GM23338 (cell line): ENCODE measurements around the gene SETDB2.

ENCODE experiments used
- CREB1 ChIP-seq: fragments of 250-450 bp; sonication (Bioruptor Pico); IDR thresholded peaks from 2 replicates; pipeline ENCODE4 v1.5.0; 2020; ENCODE audit warnings: low read depth, mild to moderate bottlenecking, moderate library complexity
- CTCF ChIP-seq, 2 experiments: fragments of 200-600 bp in 1 of 2; sonication (generic) in 1 of 2; conservative IDR thresholded peaks; 2 replicates each; pipeline versions ENCODE4 v1.5.1 to v1.6.1; 2016 to 2017; ENCODE audit warnings: antibody characterized with exemption in 2 of 2, low read depth in 2 of 2, mild to moderate bottlenecking in 2 of 2, moderate library complexity in 1 of 2
- EZH2 ChIP-seq: fragments of 200-600 bp; sonication (generic); IDR thresholded peaks from one replicate; pipeline ENCODE4 v1.8.0; 2017; ENCODE audit warnings: antibody characterized with exemption, mild to moderate bottlenecking, low read depth; ENCODE audit not compliant: unreplicated experiment
- EZH2phosphoT487 ChIP-seq: fragments of 200-600 bp; sonication (generic); IDR thresholded peaks from one replicate; pipeline ENCODE4 v1.8.1; 2018; ENCODE audit warnings: antibody characterized with exemption; ENCODE audit not compliant: unreplicated experiment
- JUNB ChIP-seq: IDR thresholded peaks from one replicate; pipeline ENCODE4 v1.6.1; 2016; ENCODE audit warnings: antibody characterized with exemption; ENCODE audit not compliant: unreplicated experiment
- NANOG ChIP-seq: IDR thresholded peaks from 2 replicates; pipeline ENCODE4 v1.6.1; 2016; ENCODE audit warnings: antibody characterized with exemption, borderline replicate concordance
- POLR2AphosphoS5 ChIP-seq: IDR thresholded peaks from 2 replicates; pipeline ENCODE4 v1.6.1; 2016; ENCODE audit warnings: antibody characterized with exemption, low read depth
- REST ChIP-seq: IDR thresholded peaks from one replicate; pipeline ENCODE4 v1.6.1; 2018; ENCODE audit warnings: antibody characterized with exemption; ENCODE audit not compliant: unreplicated experiment
- STAT1 ChIP-seq: IDR thresholded peaks from one replicate; pipeline ENCODE4 v1.6.1; 2016; ENCODE audit warnings: antibody characterized with exemption; ENCODE audit not compliant: unreplicated experiment
- ZNF114 ChIP-seq: fragments of 250-450 bp; sonication (Bioruptor Pico); IDR thresholded peaks from 2 replicates; pipeline ENCODE4 v1.5.0; 2020; ENCODE audit warnings: mild to moderate bottlenecking, moderate library complexity
- TF ChIP-seq, protein P1 (sequence below): IDR thresholded peaks from 2 replicates; pipeline ENCODE4 v1.6.1; 2016; ENCODE audit warnings: antibody characterized with exemption
- TF ChIP-seq, protein P2 (sequence below): fragments of 250-450 bp; sonication (Bioruptor Pico); IDR thresholded peaks from 2 replicates; pipeline ENCODE4 v1.5.0; 2020; ENCODE audit warnings: mild to moderate bottlenecking, moderate library complexity

GRCh38 chr13:49428041-49428763 lies 15.9 kb upstream of the SETDB2 start:
- TF ChIP-seq CTCF (conservative IDR thresholded peaks at IDR 0.05; ENCODE audit: low read depth in 2 of 2) = no peak
- no peak for TF ChIP-seq EZH2
- no peak for TF ChIP-seq EZH2phosphoT487
- TF ChIP-seq CREB1 (CRISPR knock-in tag) = no peak
- TF ChIP-seq POLR2AphosphoS5 = no peak
- no peak for TF ChIP-seq REST
- TF ChIP-seq NANOG = no peak
- TF ChIP-seq, protein P1, sequence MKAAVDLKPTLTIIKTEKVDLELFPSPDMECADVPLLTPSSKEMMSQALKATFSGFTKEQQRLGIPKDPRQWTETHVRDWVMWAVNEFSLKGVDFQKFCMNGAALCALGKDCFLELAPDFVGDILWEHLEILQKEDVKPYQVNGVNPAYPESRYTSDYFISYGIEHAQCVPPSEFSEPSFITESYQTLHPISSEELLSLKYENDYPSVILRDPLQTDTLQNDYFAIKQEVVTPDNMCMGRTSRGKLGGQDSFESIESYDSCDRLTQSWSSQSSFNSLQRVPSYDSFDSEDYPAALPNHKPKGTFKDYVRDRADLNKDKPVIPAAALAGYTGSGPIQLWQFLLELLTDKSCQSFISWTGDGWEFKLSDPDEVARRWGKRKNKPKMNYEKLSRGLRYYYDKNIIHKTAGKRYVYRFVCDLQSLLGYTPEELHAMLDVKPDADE = no peak
- no peak for TF ChIP-seq ZNF114 (CRISPR knock-in tag)
- TF ChIP-seq, protein P2, sequence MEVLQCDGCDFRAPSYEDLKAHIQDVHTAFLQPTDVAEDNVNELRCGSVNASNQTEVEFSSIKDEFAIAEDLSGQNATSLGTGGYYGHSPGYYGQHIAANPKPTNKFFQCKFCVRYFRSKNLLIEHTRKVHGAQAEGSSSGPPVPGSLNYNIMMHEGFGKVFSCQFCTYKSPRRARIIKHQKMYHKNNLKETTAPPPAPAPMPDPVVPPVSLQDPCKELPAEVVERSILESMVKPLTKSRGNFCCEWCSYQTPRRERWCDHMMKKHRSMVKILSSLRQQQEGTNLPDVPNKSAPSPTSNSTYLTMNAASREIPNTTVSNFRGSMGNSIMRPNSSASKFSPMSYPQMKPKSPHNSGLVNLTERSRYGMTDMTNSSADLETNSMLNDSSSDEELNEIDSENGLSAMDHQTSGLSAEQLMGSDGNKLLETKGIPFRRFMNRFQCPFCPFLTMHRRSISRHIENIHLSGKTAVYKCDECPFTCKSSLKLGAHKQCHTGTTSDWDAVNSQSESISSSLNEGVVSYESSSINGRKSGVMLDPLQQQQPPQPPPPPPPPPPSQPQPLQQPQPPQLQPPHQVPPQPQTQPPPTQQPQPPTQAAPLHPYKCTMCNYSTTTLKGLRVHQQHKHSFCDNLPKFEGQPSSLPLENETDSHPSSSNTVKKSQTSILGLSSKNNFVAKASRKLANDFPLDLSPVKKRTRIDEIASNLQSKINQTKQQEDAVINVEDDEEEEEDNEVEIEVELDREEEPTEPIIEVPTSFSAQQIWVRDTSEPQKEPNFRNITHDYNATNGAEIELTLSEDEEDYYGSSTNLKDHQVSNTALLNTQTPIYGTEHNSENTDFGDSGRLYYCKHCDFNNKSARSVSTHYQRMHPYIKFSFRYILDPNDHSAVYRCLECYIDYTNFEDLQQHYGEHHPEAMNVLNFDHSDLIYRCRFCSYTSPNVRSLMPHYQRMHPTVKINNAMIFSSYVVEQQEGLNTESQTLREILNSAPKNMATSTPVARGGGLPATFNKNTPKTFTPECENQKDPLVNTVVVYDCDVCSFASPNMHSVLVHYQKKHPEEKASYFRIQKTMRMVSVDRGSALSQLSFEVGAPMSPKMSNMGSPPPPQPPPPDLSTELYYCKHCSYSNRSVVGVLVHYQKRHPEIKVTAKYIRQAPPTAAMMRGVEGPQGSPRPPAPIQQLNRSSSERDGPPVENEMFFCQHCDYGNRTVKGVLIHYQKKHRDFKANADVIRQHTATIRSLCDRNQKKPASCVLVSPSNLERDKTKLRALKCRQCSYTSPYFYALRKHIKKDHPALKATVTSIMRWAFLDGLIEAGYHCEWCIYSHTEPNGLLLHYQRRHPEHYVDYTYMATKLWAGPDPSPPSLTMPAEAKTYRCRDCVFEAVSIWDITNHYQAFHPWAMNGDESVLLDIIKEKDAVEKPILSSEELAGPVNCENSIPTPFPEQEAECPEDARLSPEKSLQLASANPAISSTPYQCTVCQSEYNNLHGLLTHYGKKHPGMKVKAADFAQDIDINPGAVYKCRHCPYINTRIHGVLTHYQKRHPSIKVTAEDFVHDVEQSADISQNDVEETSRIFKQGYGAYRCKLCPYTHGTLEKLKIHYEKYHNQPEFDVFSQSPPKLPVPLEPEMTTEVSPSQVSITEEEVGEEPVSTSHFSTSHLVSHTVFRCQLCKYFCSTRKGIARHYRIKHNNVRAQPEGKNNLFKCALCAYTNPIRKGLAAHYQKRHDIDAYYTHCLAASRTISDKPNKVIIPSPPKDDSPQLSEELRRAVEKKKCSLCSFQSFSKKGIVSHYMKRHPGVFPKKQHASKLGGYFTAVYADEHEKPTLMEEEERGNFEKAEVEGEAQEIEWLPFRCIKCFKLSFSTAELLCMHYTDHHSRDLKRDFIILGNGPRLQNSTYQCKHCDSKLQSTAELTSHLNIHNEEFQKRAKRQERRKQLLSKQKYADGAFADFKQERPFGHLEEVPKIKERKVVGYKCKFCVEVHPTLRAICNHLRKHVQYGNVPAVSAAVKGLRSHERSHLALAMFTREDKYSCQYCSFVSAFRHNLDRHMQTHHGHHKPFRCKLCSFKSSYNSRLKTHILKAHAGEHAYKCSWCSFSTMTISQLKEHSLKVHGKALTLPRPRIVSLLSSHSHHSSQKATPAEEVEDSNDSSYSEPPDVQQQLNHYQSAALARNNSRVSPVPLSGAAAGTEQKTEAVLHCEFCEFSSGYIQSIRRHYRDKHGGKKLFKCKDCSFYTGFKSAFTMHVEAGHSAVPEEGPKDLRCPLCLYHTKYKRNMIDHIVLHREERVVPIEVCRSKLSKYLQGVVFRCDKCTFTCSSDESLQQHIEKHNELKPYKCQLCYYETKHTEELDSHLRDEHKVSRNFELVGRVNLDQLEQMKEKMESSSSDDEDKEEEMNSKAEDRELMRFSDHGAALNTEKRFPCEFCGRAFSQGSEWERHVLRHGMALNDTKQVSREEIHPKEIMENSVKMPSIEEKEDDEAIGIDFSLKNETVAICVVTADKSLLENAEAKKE (CRISPR knock-in tag) = no peak
- no peak for TF ChIP-seq STAT1
- TF ChIP-seq JUNB = no peak
